ENCODE measurements around the gene ACAN.

Gene ACAN

GRCh38 chr15:88900982-88901418 lies 97.8 kb downstream of the ACAN start:
- in situ Hi-C loops (cut with MboI; ENCODE audit: low pct_unique_long_range_greater_than_20kb, low sequenced_read_pairs, unreplicated experiment): loop anchor here (25.0 kb wide), 1 partner anchor 286 kb away; no protein-coding TSS in a partner anchor
- DNase-seq (ENCODE audit: low spot score): no peak
- TF ChIP-seq, protein P1, sequence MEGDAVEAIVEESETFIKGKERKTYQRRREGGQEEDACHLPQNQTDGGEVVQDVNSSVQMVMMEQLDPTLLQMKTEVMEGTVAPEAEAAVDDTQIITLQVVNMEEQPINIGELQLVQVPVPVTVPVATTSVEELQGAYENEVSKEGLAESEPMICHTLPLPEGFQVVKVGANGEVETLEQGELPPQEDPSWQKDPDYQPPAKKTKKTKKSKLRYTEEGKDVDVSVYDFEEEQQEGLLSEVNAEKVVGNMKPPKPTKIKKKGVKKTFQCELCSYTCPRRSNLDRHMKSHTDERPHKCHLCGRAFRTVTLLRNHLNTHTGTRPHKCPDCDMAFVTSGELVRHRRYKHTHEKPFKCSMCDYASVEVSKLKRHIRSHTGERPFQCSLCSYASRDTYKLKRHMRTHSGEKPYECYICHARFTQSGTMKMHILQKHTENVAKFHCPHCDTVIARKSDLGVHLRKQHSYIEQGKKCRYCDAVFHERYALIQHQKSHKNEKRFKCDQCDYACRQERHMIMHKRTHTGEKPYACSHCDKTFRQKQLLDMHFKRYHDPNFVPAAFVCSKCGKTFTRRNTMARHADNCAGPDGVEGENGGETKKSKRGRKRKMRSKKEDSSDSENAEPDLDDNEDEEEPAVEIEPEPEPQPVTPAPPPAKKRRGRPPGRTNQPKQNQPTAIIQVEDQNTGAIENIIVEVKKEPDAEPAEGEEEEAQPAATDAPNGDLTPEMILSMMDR (IDR thresholded peaks at IDR 0.05; ENCODE audit: extremely low read depth, insufficient read depth, missing control alignments): no peak

DNA sequence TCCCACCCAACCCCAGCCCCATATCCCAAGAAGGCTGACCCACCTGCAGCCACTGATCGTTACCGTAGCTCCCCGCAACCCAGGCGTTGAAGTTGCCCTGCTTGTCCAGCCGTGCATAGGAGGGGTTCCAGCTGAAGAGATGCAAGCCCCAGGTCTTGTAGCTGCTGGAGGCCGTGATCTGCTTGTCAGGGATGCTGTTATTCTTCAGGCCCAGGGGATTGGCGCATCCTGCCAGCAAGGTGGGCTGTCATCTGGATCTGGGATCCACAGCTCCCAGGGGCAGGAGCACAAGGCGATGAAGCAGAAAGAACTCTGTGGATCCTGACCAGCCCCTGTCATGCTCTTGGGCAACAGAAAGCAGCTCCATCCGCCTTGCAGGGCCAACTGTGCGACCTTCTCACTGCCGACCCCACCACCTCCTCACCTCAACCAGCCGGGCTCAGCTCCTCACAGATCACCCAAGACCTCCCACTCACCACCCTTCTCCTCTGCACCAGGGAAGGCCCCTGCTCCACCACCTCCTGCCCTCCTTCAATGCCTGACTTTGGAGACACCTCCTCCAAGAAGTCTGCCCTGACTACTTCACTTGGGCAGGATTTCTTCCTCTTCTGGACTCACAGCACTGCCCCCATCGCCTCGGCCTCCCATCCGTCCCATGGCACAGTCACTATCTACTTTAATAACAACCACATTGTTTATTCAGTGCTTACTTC lies 98.4 kb downstream of the ACAN start:
- DNase-seq (ENCODE audit: low spot score): no peak
- TF ChIP-seq, protein P1 (IDR thresholded peaks at IDR 0.05; ENCODE audit: extremely low read depth, insufficient read depth, missing control alignments): no peak
- in situ Hi-C loops (cut with MboI; ENCODE audit: low pct_unique_long_range_greater_than_20kb, low sequenced_read_pairs, unreplicated experiment): loop anchor here (25.0 kb wide), 1 partner anchor 286 kb away; no protein-coding TSS in a partner anchor

DNA sequence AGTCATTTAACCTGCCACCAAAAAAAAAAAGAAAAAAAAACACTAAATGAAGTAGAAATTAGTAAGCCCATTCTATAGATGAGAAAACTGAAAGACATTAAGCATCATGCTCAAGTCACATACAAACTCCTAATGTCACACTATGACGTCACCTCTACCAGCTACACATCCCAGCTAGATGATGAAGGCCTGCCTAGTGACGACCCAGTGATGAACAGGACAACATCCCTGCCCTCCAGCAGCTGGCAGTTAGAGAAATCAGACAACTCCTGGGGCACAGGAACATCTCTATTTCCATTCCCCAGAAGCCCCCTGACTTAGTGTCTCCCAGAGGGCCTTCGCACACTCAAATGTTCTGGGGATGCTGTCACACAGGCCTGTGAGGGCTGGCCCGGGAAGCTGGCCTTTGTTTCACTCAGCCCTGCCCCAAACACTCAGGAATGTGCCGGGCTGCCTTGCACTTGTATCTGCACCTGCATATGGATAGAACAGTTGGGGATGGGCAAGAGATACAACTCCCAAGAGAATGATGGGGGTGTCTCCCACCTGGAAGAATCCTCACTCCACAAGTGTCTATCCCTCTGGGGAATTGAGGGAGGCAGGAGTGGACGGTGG lies 99.1 kb downstream of the ACAN start:
- in situ Hi-C loops (cut with MboI; ENCODE audit: low pct_unique_long_range_greater_than_20kb, low sequenced_read_pairs, unreplicated experiment): loop anchor here (25.0 kb wide), 1 partner anchor 285 kb away; no protein-coding TSS in a partner anchor
- DNase-seq (ENCODE audit: low spot score): no peak
- TF ChIP-seq, protein P1 (IDR thresholded peaks at IDR 0.05; ENCODE audit: extremely low read depth, insufficient read depth, missing control alignments): no peak

- in situ Hi-C loops (cut with MboI; ENCODE audit: low pct_unique_long_range_greater_than_20kb, low sequenced_read_pairs, unreplicated experiment): loop anchor here (25.0 kb wide), 1 partner anchor 284 kb away; no protein-coding TSS in a partner anchor
- TF ChIP-seq, protein P1 (IDR thresholded peaks at IDR 0.05; ENCODE audit: extremely low read depth, insufficient read depth, missing control alignments): no peak
- DNase-seq (ENCODE audit: low spot score): no peak
These were observed 99.6 kb downstream of the ACAN start for GRCh38 chr15:88902846-88903245.

DNA sequence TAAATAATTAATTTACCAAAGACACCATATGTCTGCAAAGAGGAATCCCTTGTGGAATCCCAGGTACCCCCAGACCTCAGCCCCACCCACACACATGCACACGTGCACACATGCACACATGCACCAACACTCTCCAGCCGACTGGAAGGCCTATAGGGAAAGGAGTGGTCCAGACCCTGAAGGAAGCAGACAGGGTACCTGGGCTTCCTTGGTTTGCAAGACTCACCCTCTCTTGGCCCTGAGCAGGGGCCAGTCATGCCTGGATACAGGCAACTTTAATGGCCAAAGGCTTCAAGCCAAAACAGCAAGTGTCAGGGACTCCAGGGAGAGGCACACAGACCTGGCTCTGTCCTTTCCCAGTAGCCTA lies 101.0 kb downstream of the ACAN start:
- no peak for DNase-seq (ENCODE audit: low spot score)
- in situ Hi-C loops (cut with MboI; ENCODE audit: low pct_unique_long_range_greater_than_20kb, low sequenced_read_pairs, unreplicated experiment): loop anchor here (25.0 kb wide), 1 partner anchor 283 kb away; no protein-coding TSS in a partner anchor
- TF ChIP-seq, protein P1 (IDR thresholded peaks at IDR 0.05; ENCODE audit: extremely low read depth, insufficient read depth, missing control alignments): no peak

DNA sequence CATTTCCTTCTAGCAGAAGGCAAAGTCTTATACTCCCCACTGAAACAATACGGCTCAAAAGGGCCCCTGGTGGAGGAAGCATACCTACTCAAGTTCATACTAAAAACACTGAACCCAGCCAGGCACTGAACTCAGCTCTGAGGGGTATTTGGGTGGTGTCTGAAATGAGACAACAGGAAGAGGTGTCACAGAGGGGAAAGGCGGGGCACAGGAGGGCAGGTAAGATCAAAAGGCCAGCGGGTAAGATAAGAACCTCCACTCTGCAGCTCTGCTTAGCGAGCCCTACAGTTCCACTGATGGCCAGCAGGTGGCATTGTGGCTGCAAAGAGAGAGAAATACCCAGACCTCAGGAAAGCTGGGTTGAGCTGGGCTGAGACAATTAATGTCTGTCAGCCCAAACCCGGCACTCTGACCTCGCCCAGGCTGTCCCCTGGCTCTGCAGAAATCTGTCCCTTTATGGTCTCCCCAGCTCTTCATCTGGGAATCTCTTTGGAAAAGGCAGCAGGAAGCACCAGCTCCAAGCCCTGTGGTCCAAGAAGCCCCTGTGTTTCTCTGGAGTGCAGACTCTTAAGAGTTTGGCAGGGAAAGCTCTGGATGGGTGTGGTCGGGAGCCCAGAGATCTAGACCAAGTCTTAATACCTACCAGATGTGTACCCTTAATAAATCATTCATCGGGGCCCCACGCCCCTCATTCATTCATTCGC lies 101.5 kb downstream of the ACAN start:
- TF ChIP-seq, protein P1 (IDR thresholded peaks at IDR 0.05; ENCODE audit: extremely low read depth, insufficient read depth, missing control alignments): peak; percentile 95
- in situ Hi-C loops (cut with MboI; ENCODE audit: low pct_unique_long_range_greater_than_20kb, low sequenced_read_pairs, unreplicated experiment): loop anchor here (25.0 kb wide), 1 partner anchor 283 kb away; no protein-coding TSS in a partner anchor
- DNase-seq (ENCODE audit: low spot score): peak; percentile 85

Measured in GM13977 (cell line).